ENCODE results near the gene HOXB3. TPM values are rescaled to one million over a fixed set of nuclear protein-coding genes. Genes with fewer than 3 reads are reported as not detected.

The HOXB3 gene
- polyA plus RNA-seq, 1 donor from 2014 or later = not detected

DNA sequence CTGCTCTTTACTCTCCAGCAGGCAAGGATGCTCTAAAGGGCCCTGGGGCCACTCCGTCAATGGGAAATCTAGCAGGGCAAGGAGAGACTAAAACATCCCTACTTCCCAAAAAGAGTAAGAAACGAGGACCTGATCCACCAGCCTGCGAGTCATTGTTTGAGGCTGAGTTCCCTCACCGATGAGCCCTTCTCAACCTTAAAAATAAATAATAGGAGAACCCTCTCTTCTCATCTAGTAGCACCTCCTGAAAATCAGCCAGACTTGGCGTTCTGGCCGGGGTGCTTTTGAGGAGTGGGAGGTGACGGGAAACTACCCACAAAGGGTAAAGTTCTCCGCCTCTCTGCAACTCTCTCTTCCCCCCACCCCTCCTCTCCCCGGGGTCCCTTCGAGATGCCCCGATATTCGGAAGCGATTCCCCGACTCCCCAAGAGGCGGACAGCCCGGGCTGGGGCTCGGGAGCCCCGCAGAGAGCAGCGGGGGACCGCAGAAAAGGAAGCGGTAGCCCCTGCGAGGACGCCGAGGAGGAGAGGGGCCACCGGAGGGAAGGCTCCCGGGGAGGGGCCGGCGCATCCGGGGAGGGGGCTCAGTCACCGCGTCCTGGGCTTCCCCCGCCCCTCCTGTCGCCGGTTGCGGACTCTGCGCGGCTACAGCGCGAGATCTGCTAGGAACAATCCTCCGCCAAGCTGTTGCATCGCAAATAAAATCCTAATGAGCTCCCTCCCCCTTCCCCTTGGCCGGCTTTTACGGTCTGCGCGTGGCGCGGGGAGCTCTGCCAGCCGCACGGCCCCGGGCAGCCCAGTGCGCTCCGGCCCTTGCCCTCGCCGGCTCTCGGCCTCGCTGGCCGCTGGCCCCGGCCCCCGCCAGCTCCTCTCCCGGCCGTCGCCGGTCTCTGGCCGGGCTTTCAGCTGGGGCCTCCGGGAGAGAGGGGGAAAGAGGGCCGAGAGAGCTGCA, 34.8 kb upstream of the HOXB3 start:
- Histone ChIP-seq H3K79me2 (replicated peaks; ENCODE audit: insufficient read depth, low read length) (no peaks in the 10 kb centered on the region), H3K27me3 (ENCODE audit: insufficient read depth, low read depth, low read length) (peaks cover 100% of the 10 kb centered on the region), H3K36me3 (ENCODE audit: insufficient read depth, low read length) (no peaks in the 10 kb centered on the region), H3K9ac (ENCODE audit: low read length) (no peak overlapping the region), H3F3A (ENCODE audit: insufficient read depth, low read length, poor library complexity, severe bottlenecking) (no peaks in the 10 kb centered on the region), H3K27ac (ENCODE audit: low read length) (no peak overlapping the region), H2AFZ (ENCODE audit: low read depth, low read length) (no peak overlapping the region), H3K9me3 (ENCODE audit: low read length) (peaks cover 8% of the 10 kb centered on the region), H3K9me2 (ENCODE audit: insufficient read depth, low read length) (no peaks in the 10 kb centered on the region), H3K4me3 (ENCODE audit: low read length) (peak overlapping the region; percentile 39), H4K20me1 (ENCODE audit: insufficient read depth) (no peaks in the 10 kb centered on the region), H3K4me2 (ENCODE audit: low read length) (no peak overlapping the region)
- TF ChIP-seq EP300 (conservative IDR thresholded peaks at IDR 0.05; ENCODE audit: poor library complexity, severe bottlenecking) (no peak), EZH2 (IDR thresholded peaks at IDR 0.05; ENCODE audit: borderline replicate concordance, insufficient read depth, low read length, poor library complexity, severe bottlenecking) (peak; percentile 68), CTCF (IDR thresholded peaks at IDR 0.05; ENCODE audit: poor library complexity, severe bottlenecking) (no peak), MXI1 (conservative IDR thresholded peaks at IDR 0.05; ENCODE audit: poor library complexity, severe bottlenecking) (no peak)
- TF ChIP-seq, protein P1, sequence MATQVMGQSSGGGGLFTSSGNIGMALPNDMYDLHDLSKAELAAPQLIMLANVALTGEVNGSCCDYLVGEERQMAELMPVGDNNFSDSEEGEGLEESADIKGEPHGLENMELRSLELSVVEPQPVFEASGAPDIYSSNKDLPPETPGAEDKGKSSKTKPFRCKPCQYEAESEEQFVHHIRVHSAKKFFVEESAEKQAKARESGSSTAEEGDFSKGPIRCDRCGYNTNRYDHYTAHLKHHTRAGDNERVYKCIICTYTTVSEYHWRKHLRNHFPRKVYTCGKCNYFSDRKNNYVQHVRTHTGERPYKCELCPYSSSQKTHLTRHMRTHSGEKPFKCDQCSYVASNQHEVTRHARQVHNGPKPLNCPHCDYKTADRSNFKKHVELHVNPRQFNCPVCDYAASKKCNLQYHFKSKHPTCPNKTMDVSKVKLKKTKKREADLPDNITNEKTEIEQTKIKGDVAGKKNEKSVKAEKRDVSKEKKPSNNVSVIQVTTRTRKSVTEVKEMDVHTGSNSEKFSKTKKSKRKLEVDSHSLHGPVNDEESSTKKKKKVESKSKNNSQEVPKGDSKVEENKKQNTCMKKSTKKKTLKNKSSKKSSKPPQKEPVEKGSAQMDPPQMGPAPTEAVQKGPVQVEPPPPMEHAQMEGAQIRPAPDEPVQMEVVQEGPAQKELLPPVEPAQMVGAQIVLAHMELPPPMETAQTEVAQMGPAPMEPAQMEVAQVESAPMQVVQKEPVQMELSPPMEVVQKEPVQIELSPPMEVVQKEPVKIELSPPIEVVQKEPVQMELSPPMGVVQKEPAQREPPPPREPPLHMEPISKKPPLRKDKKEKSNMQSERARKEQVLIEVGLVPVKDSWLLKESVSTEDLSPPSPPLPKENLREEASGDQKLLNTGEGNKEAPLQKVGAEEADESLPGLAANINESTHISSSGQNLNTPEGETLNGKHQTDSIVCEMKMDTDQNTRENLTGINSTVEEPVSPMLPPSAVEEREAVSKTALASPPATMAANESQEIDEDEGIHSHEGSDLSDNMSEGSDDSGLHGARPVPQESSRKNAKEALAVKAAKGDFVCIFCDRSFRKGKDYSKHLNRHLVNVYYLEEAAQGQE (IDR thresholded peaks at IDR 0.05; ENCODE audit: borderline replicate concordance) = no peak

- TF ChIP-seq SMC3 (conservative IDR thresholded peaks at IDR 0.05; ENCODE audit: poor library complexity) (no peak), RAD21 (conservative IDR thresholded peaks at IDR 0.05) (no peak), POLR2AphosphoS5 (IDR thresholded peaks at IDR 0.05) (no peak), TAF1 (IDR thresholded peaks at IDR 0.05; ENCODE audit: low read depth) (no peak), EZH2 (IDR thresholded peaks at IDR 0.05; ENCODE audit: borderline replicate concordance, insufficient read depth, low read length, poor library complexity, severe bottlenecking) (no peak), MXI1 (conservative IDR thresholded peaks at IDR 0.05; ENCODE audit: poor library complexity, severe bottlenecking) (no peak), CTCF (IDR thresholded peaks at IDR 0.05; ENCODE audit: poor library complexity, severe bottlenecking) (no peak), EP300 (conservative IDR thresholded peaks at IDR 0.05; ENCODE audit: poor library complexity, severe bottlenecking) (no peak)
- TF ChIP-seq, protein P1 (IDR thresholded peaks at IDR 0.05; ENCODE audit: borderline replicate concordance) = no peak
- Histone ChIP-seq H3F3A (ENCODE audit: insufficient read depth, low read length, poor library complexity, severe bottlenecking) (no peaks in the 10 kb centered on the region), H3K27ac (ENCODE audit: low read length) (no peak overlapping the region), H3K4me3 (ENCODE audit: low read length) (no peak overlapping the region), H3K36me3 (ENCODE audit: insufficient read depth, low read length) (no peaks in the 10 kb centered on the region), H3K27me3 (ENCODE audit: insufficient read depth, low read depth, low read length) (peaks cover 100% of the 10 kb centered on the region), H4K20me1 (ENCODE audit: insufficient read depth) (no peaks in the 10 kb centered on the region), H3K9me3 (ENCODE audit: low read length) (peaks cover 8% of the 10 kb centered on the region), H3K9me2 (ENCODE audit: insufficient read depth, low read length) (no peaks in the 10 kb centered on the region), H3K79me2 (replicated peaks; ENCODE audit: insufficient read depth, low read length) (no peaks in the 10 kb centered on the region), H2AFZ (ENCODE audit: low read depth, low read length) (no peak overlapping the region), H3K4me2 (ENCODE audit: low read length) (no peak overlapping the region), H3K9ac (ENCODE audit: low read length) (no peak overlapping the region)
Measured at GRCh38 chr17:48624118-48624517, 34.1 kb upstream of the HOXB3 start.

Measured in neural cell (in vitro differentiated cells).